MG63 (cell line): Measurements from ENCODE around the gene NDUFAF4. TPM values are rescaled to one million over a fixed set of nuclear protein-coding genes. Genes with fewer than 3 reads are reported as not detected.
"Not testable (repeated sequence)": the region's sequence is repeated elsewhere in the genome, so short reads cannot be mapped to it uniquely, and the experiment has no call there.

Experiments used
- DNase-seq: peaks from one replicate; pipeline ENCODE4 v3.0.0-alpha.2; 2020
- H3K27me3 ChIP-seq: fragments of 250-450 bp; sonication (Bioruptor Pico); 2 replicates; pipeline ENCODE4 v1.5.1; 2020; ENCODE audit warnings: mild to moderate bottlenecking, moderate library complexity
- H3K36me3 ChIP-seq: fragments of 250-450 bp; sonication (Bioruptor Pico); 2 replicates; pipeline ENCODE4 v1.5.1; 2020; ENCODE audit warnings: mild to moderate bottlenecking, moderate library complexity
- H3K4me3 ChIP-seq: fragments of 250-450 bp; sonication (Bioruptor Pico); 2 replicates; pipeline ENCODE4 v1.5.1; 2020; ENCODE audit warnings: mild to moderate bottlenecking, moderate library complexity
- H3K9me3 ChIP-seq: fragments of 250-450 bp; sonication (Bioruptor Pico); 2 replicates; pipeline ENCODE4 v1.5.1; 2020; ENCODE audit warnings: mild to moderate bottlenecking, moderate library complexity
- total RNA-seq: library from RNA; depleted of rRNA; stranded (reverse); fragments of >200 nt; shearing (Covaris generic); gene quantifications from 2 replicates; pipeline ENCODE4 v1.2.3, GENCODE V29; 2014; ENCODE audit warnings: low replicate concordance

The NDUFAF4 gene
- total RNA-seq, 1 experiment from 2014 or later, result 24.3 TPM

DNA sequence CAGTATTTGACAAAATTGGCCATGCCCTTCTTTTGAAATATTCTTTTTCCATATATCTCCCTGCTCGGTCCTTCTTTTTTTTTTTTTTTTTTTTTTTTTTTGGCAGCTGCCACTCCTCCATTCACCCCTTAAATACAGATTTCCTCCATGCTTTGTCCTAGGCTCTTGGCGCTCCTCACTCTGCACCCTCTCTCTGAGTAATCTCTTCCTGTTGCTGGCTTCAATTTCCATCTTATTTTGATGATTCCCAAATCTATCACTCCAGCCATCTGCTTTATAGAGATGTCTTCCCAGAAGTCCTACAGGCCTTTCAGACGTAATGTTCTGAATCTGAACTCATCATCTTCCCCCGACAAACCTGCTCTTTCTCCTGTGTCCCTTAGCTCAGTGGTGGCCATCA is 14.1 kb upstream of the NDUFAF4 start:
- peaks cover 8% of the 10 kb centered on the region for H3K27me3 ChIP-seq
- H3K36me3 ChIP-seq, result no peaks in the 10 kb centered on the region
- no peak for DNase-seq
- no peaks in the 10 kb centered on the region for H3K9me3 ChIP-seq
- H3K4me3 ChIP-seq, result no peak overlapping the region

DNA sequence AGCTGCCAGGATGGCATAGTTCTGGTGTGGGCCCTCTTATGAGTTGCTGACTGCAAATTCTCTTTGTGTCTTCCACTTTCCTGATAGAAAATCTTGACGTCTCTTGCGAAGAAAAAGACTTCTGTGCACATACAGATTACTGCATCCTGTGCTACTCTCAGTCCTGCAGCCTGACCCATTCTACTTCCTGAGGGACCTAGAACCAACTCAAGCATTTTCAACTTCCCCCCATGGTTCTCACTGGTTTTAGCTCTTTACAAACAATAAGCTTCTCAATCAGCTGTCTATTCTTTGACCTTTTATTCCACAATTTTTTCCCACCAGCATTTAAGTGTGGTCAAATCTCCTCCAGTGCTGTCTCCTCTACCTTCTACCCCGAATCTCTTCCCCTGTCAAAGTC is 13.5 kb upstream of the NDUFAF4 start:
- Histone ChIP-seq H3K36me3 (no peaks in the 10 kb centered on the region), H3K4me3 (no peak overlapping the region), H3K27me3 (peaks cover 6% of the 10 kb centered on the region), H3K9me3 (no peaks in the 10 kb centered on the region)
- DNase-seq, result no peak

GRCh38 chr6:96909811-96910210 is 12.1 kb upstream of the NDUFAF4 start:
- Histone ChIP-seq H3K9me3 (no peaks in the 10 kb centered on the region), H3K4me3 (no peak overlapping the region), H3K27me3 (peaks cover 6% of the 10 kb centered on the region), H3K36me3 (no peaks in the 10 kb centered on the region)
- DNase-seq, result no peak

DNA sequence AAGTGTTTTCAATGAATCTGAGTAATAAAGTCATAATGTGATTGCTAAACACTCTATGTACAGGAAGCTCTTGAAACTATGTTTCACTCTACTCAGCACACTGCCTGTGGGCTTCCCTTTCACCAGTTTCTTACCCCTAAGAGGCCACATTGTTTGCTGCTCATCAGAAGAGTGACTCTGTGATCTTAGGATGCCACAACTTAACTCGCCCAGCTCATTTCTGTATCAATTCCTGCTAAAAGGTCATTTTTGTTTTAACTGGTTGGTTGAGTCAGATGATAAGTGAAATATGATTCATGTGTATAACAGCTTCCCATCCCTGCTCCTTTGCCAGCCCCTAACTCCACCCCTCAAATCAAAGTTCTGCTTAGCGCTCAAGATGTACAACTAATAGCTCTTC is 9.8 kb upstream of the NDUFAF4 start:
- H3K27me3 ChIP-seq, result peaks cover 3% of the 10 kb centered on the region
- no peaks in the 10 kb centered on the region for H3K36me3 ChIP-seq
- peak; percentile 6 for DNase-seq
- no peaks in the 10 kb centered on the region for H3K9me3 ChIP-seq
- H3K4me3 ChIP-seq, result no peak overlapping the region

DNA sequence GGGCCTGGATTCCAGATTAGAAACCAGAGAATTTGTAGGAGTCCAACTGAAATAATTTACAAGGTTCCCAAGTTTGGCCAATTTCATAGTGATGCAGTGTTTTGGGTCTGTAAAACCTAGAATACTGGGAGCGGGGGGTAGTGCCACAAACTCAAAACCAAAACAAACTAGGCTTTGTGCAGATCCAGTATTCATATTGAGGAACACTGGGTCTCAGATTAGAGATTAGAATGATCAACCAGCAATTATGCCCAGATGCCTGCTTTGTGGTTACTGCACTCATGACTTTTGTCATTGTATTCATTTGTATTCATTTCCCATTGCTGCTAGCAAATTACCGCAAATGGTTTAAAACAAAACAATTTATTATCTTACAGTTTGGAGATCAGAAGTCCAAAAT is 3.2 kb upstream of the NDUFAF4 start:
- peaks cover 2% of the 10 kb centered on the region for H3K27me3 ChIP-seq
- H3K36me3 ChIP-seq, result peaks cover 5% of the 10 kb centered on the region
- DNase-seq, result no peak
- no peaks in the 10 kb centered on the region for H3K9me3 ChIP-seq
- H3K4me3 ChIP-seq, result no peak overlapping the region

DNA sequence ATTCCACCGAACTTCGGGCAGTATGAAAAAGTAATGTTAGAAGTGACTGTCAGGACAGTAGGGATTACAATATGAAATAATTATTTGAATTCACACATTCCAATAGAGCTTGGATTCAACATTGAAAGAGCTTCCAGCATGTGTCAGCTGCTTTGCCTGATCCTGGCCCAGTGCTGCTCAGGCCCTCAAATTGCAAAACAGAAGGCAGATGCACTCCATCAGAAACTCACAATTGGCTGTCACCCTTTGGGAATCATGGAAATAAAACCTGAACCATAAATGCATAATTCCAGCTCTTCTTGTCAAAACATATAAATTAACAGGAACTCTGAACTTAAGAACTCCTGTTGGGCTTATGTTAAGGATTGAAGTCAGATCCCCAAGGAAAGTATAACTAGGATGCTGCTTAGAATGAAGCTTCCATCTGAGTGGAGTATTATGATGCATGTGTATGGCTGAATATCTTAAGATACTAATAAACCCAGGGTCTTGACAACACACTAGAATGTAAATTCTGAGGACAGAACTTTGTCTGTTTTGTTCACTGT is 1.8 kb upstream of the NDUFAF4 start:
- Histone ChIP-seq H3K27me3 (peaks cover 2% of the 10 kb centered on the region), H3K9me3 (no peaks in the 10 kb centered on the region), H3K4me3 (no peak overlapping the region), H3K36me3 (peaks cover 17% of the 10 kb centered on the region)
- DNase-seq, result no peak

- Histone ChIP-seq H3K27me3 (peaks cover 2% of the 10 kb centered on the region), H3K36me3 (peaks cover 22% of the 10 kb centered on the region), H3K4me3 (no peak overlapping the region), H3K9me3 (no peaks in the 10 kb centered on the region)
- DNase-seq, result peak; percentile 3
Observed at GRCh38 chr6:96899019-96899418, 1.3 kb upstream of the NDUFAF4 start.

- peaks cover 26% of the 10 kb centered on the region for H3K36me3 ChIP-seq
- no peaks in the 10 kb centered on the region for H3K9me3 ChIP-seq
- H3K4me3 ChIP-seq, result peak overlapping the region; percentile 85
- DNase-seq, result no peak
- peaks cover 2% of the 10 kb centered on the region for H3K27me3 ChIP-seq
Observed at GRCh38 chr6:96898241-96898851, 655 bp upstream of the NDUFAF4 start.

- Histone ChIP-seq H3K4me3 (no peak overlapping the region), H3K36me3 (peaks cover 31% of the 10 kb centered on the region), H3K27me3 (no peaks in the 10 kb centered on the region), H3K9me3 (no peaks in the 10 kb centered on the region)
- no peak for DNase-seq
Observed at GRCh38 chr6:96889146-96889545, 8.5 kb downstream of the NDUFAF4 start.

GRCh38 chr6:96888745-96889144 is 8.9 kb downstream of the NDUFAF4 start:
- Histone ChIP-seq H3K9me3 (no peaks in the 10 kb centered on the region), H3K27me3 (no peaks in the 10 kb centered on the region), H3K36me3 (peaks cover 27% of the 10 kb centered on the region), H3K4me3 (no peak overlapping the region)
- DNase-seq, result no peak

DNA sequence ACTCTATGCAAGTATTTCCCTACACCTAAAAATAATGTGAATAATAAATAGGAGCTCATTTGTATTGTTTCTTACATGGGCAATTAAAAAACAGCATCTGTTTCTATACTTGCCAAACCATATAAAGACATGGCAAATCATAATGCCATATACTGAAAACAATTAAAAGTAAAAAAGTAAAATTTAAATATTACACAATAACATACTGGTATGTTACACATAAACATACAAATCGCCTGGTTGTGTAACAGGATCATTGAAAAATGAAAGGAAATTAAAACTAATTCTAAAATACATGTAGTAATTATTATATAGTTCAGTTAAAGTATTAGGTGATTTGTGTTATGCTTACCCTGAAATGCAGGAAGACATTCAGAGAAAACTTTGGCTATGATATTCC is 11.2 kb downstream of the NDUFAF4 start:
- Histone ChIP-seq H3K4me3 (no peak overlapping the region), H3K9me3 (no peaks in the 10 kb centered on the region), H3K27me3 (peaks cover 4% of the 10 kb centered on the region; the same call in 1 of the 2 replicates), H3K36me3 (peaks cover 9% of the 10 kb centered on the region)
- no peak for DNase-seq

GRCh38 chr6:96885187-96885631 is 12.5 kb downstream of the NDUFAF4 start:
- not testable (repeated sequence) for H3K9me3 ChIP-seq, H3K27me3 ChIP-seq, H3K36me3 ChIP-seq, DNase-seq, H3K4me3 ChIP-seq

- DNase-seq, result no peak
- Histone ChIP-seq H3K27me3 (peaks cover 4% of the 10 kb centered on the region; the same call in 1 of the 2 replicates), H3K4me3 (no peak overlapping the region), H3K9me3 (no peaks in the 10 kb centered on the region), H3K36me3 (no peaks in the 10 kb centered on the region)
Observed at GRCh38 chr6:96878143-96878542, 19.5 kb downstream of the NDUFAF4 start.

GRCh38 chr6:96876886-96877545 is 20.7 kb downstream of the NDUFAF4 start:
- no peak for DNase-seq
- H3K9me3 ChIP-seq, result no peaks in the 10 kb centered on the region
- no peak overlapping the region for H3K4me3 ChIP-seq
- peaks cover 3% of the 10 kb centered on the region; the same call in 1 of the 2 replicates for H3K27me3 ChIP-seq
- no peaks in the 10 kb centered on the region for H3K36me3 ChIP-seq

DNA sequence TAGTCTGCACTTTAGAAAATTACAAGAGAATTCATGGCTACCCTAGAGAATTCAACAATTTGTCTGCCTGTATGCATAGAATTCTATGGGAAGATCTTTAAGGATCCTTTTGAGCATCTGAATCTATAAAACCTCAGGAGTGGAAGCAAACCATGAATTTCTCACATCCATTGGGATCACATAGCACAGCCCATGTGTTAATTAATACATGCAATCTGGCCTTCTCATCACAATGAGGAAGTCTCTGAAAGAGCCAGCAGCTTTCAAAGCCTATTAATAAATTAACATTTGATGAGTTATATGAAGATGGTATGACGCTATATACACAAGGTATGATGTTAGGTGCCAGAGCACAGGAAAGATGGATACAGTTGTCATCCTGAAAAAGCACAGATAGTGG is 24.7 kb downstream of the NDUFAF4 start:
- Histone ChIP-seq H3K36me3 (no peaks in the 10 kb centered on the region), H3K9me3 (no peaks in the 10 kb centered on the region), H3K4me3 (no peak overlapping the region), H3K27me3 (no peaks in the 10 kb centered on the region)
- DNase-seq, result no peak

DNA sequence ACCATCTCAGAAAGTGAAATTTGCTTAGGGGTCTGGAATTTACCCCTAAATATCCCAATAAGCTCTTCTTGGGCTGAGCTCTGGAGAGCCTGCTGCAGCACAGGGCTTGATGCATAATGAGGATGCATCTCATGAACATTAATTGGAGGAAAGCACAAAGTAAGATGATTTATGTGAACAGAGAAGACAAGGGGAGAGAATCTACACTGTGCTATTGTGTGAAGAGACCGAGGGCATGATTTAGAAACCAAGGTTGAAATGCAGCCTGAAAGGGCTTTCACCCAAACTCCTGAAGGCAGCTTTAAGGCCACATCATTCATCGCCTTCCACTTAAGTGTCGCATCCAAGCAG is 32.7 kb downstream of the NDUFAF4 start:
- Histone ChIP-seq H3K4me3 (no peak overlapping the region), H3K27me3 (peaks cover 2% of the 10 kb centered on the region; the same call in 1 of the 2 replicates), H3K36me3 (no peaks in the 10 kb centered on the region), H3K9me3 (no peaks in the 10 kb centered on the region)
- DNase-seq, result no peak

GRCh38 chr6:96864216-96865054 is 33.3 kb downstream of the NDUFAF4 start:
- Histone ChIP-seq H3K9me3 (no peaks in the 10 kb centered on the region), H3K27me3 (peaks cover 2% of the 10 kb centered on the region; the same call in 1 of the 2 replicates), H3K4me3 (no peak overlapping the region), H3K36me3 (no peaks in the 10 kb centered on the region)
- no peak for DNase-seq
